HG02642 (cell line): ENCODE data around the gene VPS52.

Experiments
- ATAC-seq: cut with Tn5 transposase; IDR thresholded peaks from one replicate; pipeline ENCODE4 v1.9.1; 2021; ENCODE audit warnings: mild to moderate bottlenecking; ENCODE audit not compliant: unreplicated experiment, poor library complexity

Gene VPS52

GRCh38 chr6:33271468-33272274 lies at the start of gene VPS52, which contains the start of gene RPS18:
VPS52 (minus strand) TSS chr6:33271876; CDS start chr6:33271675, 201 bp downstream.
RPS18 (plus strand) TSS chr6:33272075; CDS start chr6:33272120, 45 bp downstream.
- peak; percentile 80 for ATAC-seq

- ATAC-seq, result no peak
These were observed 49.6 kb upstream of the VPS52 start for GRCh38 chr6:33321227-33321626.

GRCh38 chr6:33320315-33321181 lies 48.9 kb upstream of the VPS52 start:
- ATAC-seq, result no peak

- ATAC-seq, result no peak
These were observed 48.3 kb upstream of the VPS52 start for GRCh38 chr6:33319939-33320314.

- ATAC-seq, result no peak
These were observed 46.9 kb upstream of the VPS52 start for GRCh38 chr6:33318426-33319073.

GRCh38 chr6:33317669-33318425 lies 46.2 kb upstream of the VPS52 start, which contains the start of gene ZBTB22:
ZBTB22 (minus strand) TSS chr6:33317744; CDS start chr6:33316916, 828 bp downstream.
- peak; percentile 57 for ATAC-seq

GRCh38 chr6:33317419-33317668 lies 45.7 kb upstream of the VPS52 start:
- no peak for ATAC-seq

- no peak for ATAC-seq
These were observed 45.1 kb upstream of the VPS52 start for GRCh38 chr6:33316603-33317418.

GRCh38 chr6:33315793-33316602 lies 44.3 kb upstream of the VPS52 start:
- no peak for ATAC-seq

GRCh38 chr6:33314943-33315792 lies 43.5 kb upstream of the VPS52 start:
- no peak for ATAC-seq

GRCh38 chr6:33314515-33314942 lies 42.9 kb upstream of the VPS52 start:
- ATAC-seq, result no peak

GRCh38 chr6:33313709-33314514 lies 42.2 kb upstream of the VPS52 start, which contains the start of gene TAPBP:
TAPBP (minus strand) TSS chr6:33314078; CDS start chr6:33314041, 37 bp downstream.
- peak; percentile 40 for ATAC-seq

- ATAC-seq, result no peak
These were observed 41.5 kb upstream of the VPS52 start for GRCh38 chr6:33313105-33313708.

- peak; percentile 20 for ATAC-seq
These were observed 40.9 kb upstream of the VPS52 start for GRCh38 chr6:33312361-33313104.

- no peak for ATAC-seq
These were observed 34.7 kb upstream of the VPS52 start for GRCh38 chr6:33306356-33306755.

GRCh38 chr6:33305052-33305451 lies 33.4 kb upstream of the VPS52 start:
- no peak for ATAC-seq
